GM12891 (cell line): ENCODE data around the gene ZNF491.
"Not testable (repeated sequence)": the region's sequence is repeated elsewhere in the genome, so short reads cannot be mapped to it uniquely, and the experiment has no call there.

Experiments
- DNase-seq: peaks from one replicate; pipeline ENCODE4 v3.0.0; 2011; ENCODE audit warnings: low spot score; ENCODE audit not compliant: insufficient read length
- FAIRE-seq: peaks from 2 replicates; lab custom pipeline; 2011; peaks lifted over from hg19 to GRCh38; lab: Jason Lieb, UNC
- PAX5 ChIP-seq: IDR thresholded peaks from 2 replicates; pipeline ENCODE4 v1.6.1; 2011; ENCODE audit warnings: low read length, moderate library complexity, mild to moderate bottlenecking; ENCODE audit not compliant: insufficient read depth, severe bottlenecking
- POLR2A ChIP-seq: IDR thresholded peaks from 2 replicates; pipeline ENCODE4 v1.6.1; 2011; ENCODE audit warnings: low read depth, low read length, control low read depth
- POLR2AphosphoS5 ChIP-seq: IDR thresholded peaks from 2 replicates; pipeline ENCODE4 v1.6.1; 2011; ENCODE audit warnings: low read depth, low read length, control low read depth
- POU2F2 ChIP-seq: IDR thresholded peaks from 2 replicates; pipeline ENCODE4 v1.6.1; 2011; ENCODE audit warnings: low read depth, mild to moderate bottlenecking, control low read depth, low read length, moderate library complexity
- SPI1 ChIP-seq: IDR thresholded peaks from 2 replicates; pipeline ENCODE4 v1.6.1; 2011; ENCODE audit warnings: low read depth, low read length, control low read depth
- TAF1 ChIP-seq: IDR thresholded peaks from 2 replicates; pipeline ENCODE4 v1.6.1; 2011; ENCODE audit warnings: low read depth, low read length, control low read depth

Gene ZNF491

GRCh38 chr19:11843722-11844121 is 45.4 kb downstream of the ZNF491 start:
- DNase-seq (no peak), FAIRE-seq (no peak)
- TF ChIP-seq POLR2A, result no peak
- TF ChIP-seq TAF1, result no peak
- no peak for TF ChIP-seq PAX5
- no peak for TF ChIP-seq POLR2AphosphoS5
- no peak for TF ChIP-seq POU2F2
- no peak for TF ChIP-seq SPI1

DNA sequence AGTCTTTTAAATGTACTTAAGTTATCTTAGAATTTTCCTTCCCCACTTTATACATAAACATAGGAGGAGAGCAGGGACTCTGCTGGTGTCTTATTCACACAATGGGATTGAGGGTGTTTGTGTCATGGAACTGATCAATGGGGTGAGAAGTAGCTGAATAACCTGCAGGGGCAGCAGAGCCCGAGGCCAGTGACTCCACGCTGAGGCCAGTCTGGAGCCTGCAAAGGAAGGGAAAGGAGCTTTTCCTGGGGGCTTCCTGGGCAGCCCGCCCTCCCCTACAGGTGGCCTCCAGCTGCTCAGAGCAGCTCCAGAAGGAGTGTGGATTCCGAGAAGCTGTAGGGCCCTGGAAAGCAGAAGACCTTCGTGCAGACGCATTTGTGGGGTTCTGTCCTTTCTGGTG is 49.3 kb downstream of the ZNF491 start:
- DNase-seq, FAIRE-seq: not testable (repeated sequence)

DNA sequence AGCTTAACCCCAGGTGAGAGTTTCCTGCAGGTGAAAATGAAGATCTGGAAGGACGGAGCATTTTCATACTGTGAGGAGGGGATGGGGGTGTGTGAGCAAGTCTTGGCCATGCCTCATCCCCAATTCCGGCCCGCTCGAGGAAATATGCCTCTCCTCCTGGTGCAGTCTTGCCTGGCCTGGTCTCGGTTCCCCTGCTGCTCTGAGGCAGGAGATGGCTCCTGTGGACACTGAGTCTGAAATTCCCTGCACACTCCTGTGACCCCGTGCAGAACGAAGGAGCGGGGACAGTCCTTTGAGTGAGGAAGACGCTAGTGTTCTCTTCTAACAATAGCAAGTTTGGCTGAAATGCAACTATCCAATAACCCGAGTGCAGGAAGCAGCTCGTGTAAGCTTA is 49.9 kb downstream of the ZNF491 start:
- TF ChIP-seq SPI1, result no peak
- TF ChIP-seq TAF1, result no peak
- no peak for TF ChIP-seq POU2F2
- no peak for TF ChIP-seq POLR2AphosphoS5
- no peak for TF ChIP-seq PAX5
- no peak for TF ChIP-seq POLR2A
- FAIRE-seq (no peak), DNase-seq (no peak)

DNA sequence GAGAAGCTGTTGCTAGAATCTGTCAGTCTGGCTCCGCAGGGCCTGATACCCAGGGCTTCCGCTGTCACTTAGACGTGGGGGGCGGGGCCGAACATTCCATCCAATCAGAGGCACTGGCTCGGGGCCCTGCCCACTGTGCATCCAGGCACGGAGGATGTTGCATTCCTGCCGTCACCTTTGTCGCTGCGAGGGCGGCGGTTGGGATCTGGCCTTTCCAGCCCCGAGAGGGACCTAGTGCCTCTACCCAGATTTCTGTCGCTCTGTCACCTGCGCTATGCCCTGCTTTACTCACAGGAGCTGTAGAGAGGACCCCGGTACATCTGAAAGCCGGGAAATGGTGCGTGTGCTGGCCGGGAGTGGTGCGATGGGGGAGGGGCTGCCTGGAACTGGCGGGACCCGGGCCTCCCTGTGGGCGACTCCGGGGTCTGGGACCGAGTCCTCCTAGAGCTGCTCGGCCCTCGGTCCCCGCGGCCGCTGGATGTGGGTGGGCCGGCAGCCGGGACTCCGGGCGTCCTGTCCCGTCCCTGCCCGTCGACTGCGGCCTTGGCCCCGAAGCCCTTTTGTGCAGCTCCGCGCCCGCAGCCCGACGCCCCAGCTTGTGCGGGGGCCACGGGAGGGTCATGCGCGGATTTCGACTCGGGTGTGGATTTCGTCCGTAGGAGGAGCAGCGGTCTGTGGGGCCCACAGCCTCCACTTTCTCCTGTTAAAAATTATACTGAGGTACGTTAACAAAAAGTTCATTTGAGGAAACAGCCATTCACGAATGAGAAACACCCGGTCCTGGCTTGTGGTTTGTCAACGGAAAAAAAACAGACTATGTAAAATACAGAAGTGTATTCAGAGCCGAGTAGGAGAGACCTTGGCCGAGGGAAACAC is 50.5 kb downstream of the ZNF491 start, which contains the start of gene ZNF439:
TSS of gene ZNF439 (plus strand) at position 133 of the 876 bp plus-strand sequence. CDS start at position 275, 142 bp downstream.
- peak; percentile 71 for DNase-seq
- TF ChIP-seq SPI1, result peak; percentile 28; the same call in 1 of the 2 replicates
- TF ChIP-seq POLR2AphosphoS5, result no peak
- FAIRE-seq, result peak; percentile 88

DNA sequence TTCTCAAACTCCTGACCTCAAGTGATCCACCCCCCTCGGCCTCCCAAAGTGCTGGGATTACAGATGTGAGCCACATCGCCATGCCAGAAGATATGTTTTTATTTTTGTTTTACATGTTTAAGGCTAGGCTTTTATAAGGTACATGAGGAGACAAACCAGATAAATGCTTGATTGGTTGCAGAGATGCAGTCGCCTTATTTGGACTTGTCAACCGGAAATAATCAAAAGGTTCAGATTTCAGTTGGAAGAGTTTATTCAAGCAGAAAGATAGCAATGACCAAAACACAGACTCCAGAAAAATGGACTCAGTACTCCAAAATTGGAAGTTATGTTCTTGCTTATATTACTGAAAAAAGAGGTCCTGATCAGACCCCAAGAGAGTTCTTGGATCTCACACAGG is 52.0 kb downstream of the ZNF491 start:
- not testable (repeated sequence) for DNase-seq, FAIRE-seq

- TF ChIP-seq PAX5 (no peak), SPI1 (no peak), TAF1 (no peak), POU2F2 (no peak), POLR2A (no peak), POLR2AphosphoS5 (no peak)
- no peak for DNase-seq
- FAIRE-seq, result no peak
Observed at GRCh38 chr19:11853358-11853757, 55.0 kb downstream of the ZNF491 start.

- no peak for TF ChIP-seq SPI1
- no peak for TF ChIP-seq POLR2AphosphoS5
- TF ChIP-seq TAF1, result no peak
- TF ChIP-seq POU2F2, result no peak
- TF ChIP-seq POLR2A, result no peak
- no peak for TF ChIP-seq PAX5
- DNase-seq, result no peak
- no peak for FAIRE-seq
Observed at GRCh38 chr19:11856596-11857250, 58.4 kb downstream of the ZNF491 start.
